ENCODE measurements around the gene MBD3L2.
"Not testable (repeated sequence)": the region's sequence is repeated elsewhere in the genome, so short reads cannot be mapped to it uniquely, and the experiment has no call there.

The MBD3L2 gene

GRCh38 chr19:7049021-7049420, at the start of gene MBD3L2:
Gene MBD3L2 (plus strand): TSS chr19:7049321. CDS start chr19:7049374, 53 bp downstream.
- DNase-seq, result not testable (repeated sequence)

- DNase-seq, result no peak
Observed at GRCh38 chr19:6999933-7000332, 49.2 kb upstream of the MBD3L2 start.

GRCh38 chr19:7000333-7000732, 48.8 kb upstream of the MBD3L2 start:
- DNase-seq, result no peak

GRCh38 chr19:7000816-7001215, 48.3 kb upstream of the MBD3L2 start:
- no peak for DNase-seq

GRCh38 chr19:7004313-7004931, 44.7 kb upstream of the MBD3L2 start:
- DNase-seq, result peak in 1 of 2 donors; percentile 27

GRCh38 chr19:7006135-7006704, 42.9 kb upstream of the MBD3L2 start:
- no peak for DNase-seq

- DNase-seq, result no peak
Observed at GRCh38 chr19:7007859-7008258, 41.3 kb upstream of the MBD3L2 start.

- DNase-seq, result no peak
Observed at GRCh38 chr19:7010722-7011593, 38.2 kb upstream of the MBD3L2 start.

GRCh38 chr19:7013678-7014077, 35.4 kb upstream of the MBD3L2 start:
- peak in 1 of 2 donors; percentile 8 for DNase-seq

GRCh38 chr19:7018828-7019227, 30.3 kb upstream of the MBD3L2 start:
- DNase-seq, result no peak

- not testable (repeated sequence) for DNase-seq
Observed at GRCh38 chr19:7021331-7021730, 27.8 kb upstream of the MBD3L2 start, which contains the start of gene MBD3L2B. Gene MBD3L2B (minus strand): TSS chr19:7021431. CDS start chr19:7021397, 34 bp downstream.

- DNase-seq, result not testable (repeated sequence)
Observed at GRCh38 chr19:7028790-7029189, 20.3 kb upstream of the MBD3L2 start.

- not testable (repeated sequence) for DNase-seq
Observed at GRCh38 chr19:7030278-7030677, 18.8 kb upstream of the MBD3L2 start, which contains the start of gene MBD3L5. Gene MBD3L5 (plus strand): TSS chr19:7030578. CDS start chr19:7030612, 34 bp downstream.

- DNase-seq, result not testable (repeated sequence)
Observed at GRCh38 chr19:7040079-7040478, 9.0 kb upstream of the MBD3L2 start, which contains the start of gene MBD3L4. Gene MBD3L4 (minus strand): TSS chr19:7040179. CDS start chr19:7040144, 35 bp downstream.

GRCh38 chr19:7041563-7041962, 7.6 kb upstream of the MBD3L2 start:
- not testable (repeated sequence) for DNase-seq

- DNase-seq, result not testable (repeated sequence)
Observed at GRCh38 chr19:7051421-7051820, 2.3 kb downstream of the MBD3L2 start.

- not testable (repeated sequence) for DNase-seq
Observed at GRCh38 chr19:7052896-7053295, 3.8 kb downstream of the MBD3L2 start.

- DNase-seq, result not testable (repeated sequence)
Observed at GRCh38 chr19:7054635-7055368, 5.7 kb downstream of the MBD3L2 start.

GRCh38 chr19:7055679-7056078, 6.6 kb downstream of the MBD3L2 start:
- DNase-seq, result not testable (repeated sequence)

GRCh38 chr19:7056371-7056770, 7.2 kb downstream of the MBD3L2 start:
- DNase-seq, result not testable (repeated sequence)

- not testable (repeated sequence) for DNase-seq
Observed at GRCh38 chr19:7058576-7058975, 9.5 kb downstream of the MBD3L2 start, which contains the start of gene MBD3L3. Gene MBD3L3 (minus strand): TSS chr19:7058676. CDS start chr19:7058605, 71 bp downstream.

GRCh38 chr19:7059977-7060376, 10.9 kb downstream of the MBD3L2 start:
- not testable (repeated sequence) for DNase-seq
